H9 (cell line): ENCODE data around the gene ZNF212. TPM values are rescaled to one million over a fixed set of nuclear protein-coding genes. Genes with fewer than 3 reads are reported as not detected.

Experiments used
- DNase-seq: peaks from one replicate; pipeline ENCODE4 v3.0.0-alpha.2; 2017
- H2AFZ ChIP-seq: one replicate; pipeline ENCODE4 v1.6.1; 2013; ENCODE audit warnings: mild to moderate bottlenecking, low read length, control low read depth, moderate library complexity
- H2AK5ac ChIP-seq: 2 replicates; pipeline ENCODE4 v1.6.1; 2013; ENCODE audit warnings: low read length, control low read depth, mixed read lengths; ENCODE audit not compliant: insufficient read length
- H2BK120ac ChIP-seq: one replicate; pipeline ENCODE4 v1.6.1; 2013; ENCODE audit warnings: low read depth, mild to moderate bottlenecking, low read length, control low read depth, inconsistent platforms; ENCODE audit not compliant: poor library complexity, severe bottlenecking
- H2BK12ac ChIP-seq: 2 replicates; pipeline ENCODE4 v1.6.1; 2013; ENCODE audit warnings: low read length, control low read depth, mixed read lengths, low read depth; ENCODE audit not compliant: insufficient read length
- H2BK15ac ChIP-seq: 2 replicates; pipeline ENCODE4 v1.6.1; 2013; ENCODE audit warnings: low read depth, low read length, control low read depth
- H2BK20ac ChIP-seq: one replicate; pipeline ENCODE4 v1.6.1; 2013; ENCODE audit warnings: low read depth, mild to moderate bottlenecking, low read length, control low read depth, inconsistent platforms; ENCODE audit not compliant: poor library complexity, severe bottlenecking
- H2BK5ac ChIP-seq: 2 replicates; pipeline ENCODE4 v1.6.1; 2013; ENCODE audit warnings: low read length, control low read depth, mixed read lengths; ENCODE audit not compliant: insufficient read length
- H3K14ac ChIP-seq: 2 replicates; pipeline ENCODE4 v1.6.1; 2013; ENCODE audit warnings: low read length, control low read depth; ENCODE audit not compliant: insufficient read depth
- H3K18ac ChIP-seq: 2 replicates; pipeline ENCODE4 v1.6.1; 2013; ENCODE audit warnings: low read depth, mild to moderate bottlenecking, mixed read lengths, low read length, control low read depth; ENCODE audit not compliant: insufficient read length
- H3K23ac ChIP-seq: 2 replicates; pipeline ENCODE4 v1.6.1; 2013; ENCODE audit warnings: low read length, control low read depth, mixed read lengths, low read depth; ENCODE audit not compliant: insufficient read length
- H3K23me2 ChIP-seq: 2 replicates; pipeline ENCODE4 v1.6.1; 2013; ENCODE audit warnings: low read depth, mild to moderate bottlenecking, mixed read lengths, low read length, control low read depth; ENCODE audit not compliant: insufficient read length, poor library complexity, severe bottlenecking
- H3K27ac ChIP-seq: 2 replicates; pipeline ENCODE4 v1.5.1; 2013; ENCODE audit warnings: low read length, control low read depth, mixed read lengths, low read depth; ENCODE audit not compliant: insufficient read length
- H3K27me3 ChIP-seq: 2 replicates; pipeline ENCODE4 v1.6.1; 2013; ENCODE audit warnings: low read length, control low read depth, inconsistent platforms; ENCODE audit not compliant: insufficient read depth
- H3K4ac ChIP-seq: 2 replicates; pipeline ENCODE4 v1.6.1; 2013; ENCODE audit warnings: low read depth, mild to moderate bottlenecking, control low read depth, inconsistent platforms, low read length, moderate library complexity
- H3K4me1 ChIP-seq: 2 replicates; pipeline ENCODE4 v1.6.1; 2013; ENCODE audit warnings: low read length, control low read depth, inconsistent platforms; ENCODE audit not compliant: insufficient read depth
- H3K4me2 ChIP-seq: 2 replicates; pipeline ENCODE4 v1.6.1; 2013; ENCODE audit warnings: low read length, control low read depth, mixed read lengths; ENCODE audit not compliant: insufficient read length, insufficient read depth
- H3K56ac ChIP-seq: 2 replicates; pipeline ENCODE4 v1.6.1; 2013; ENCODE audit warnings: low read depth, mild to moderate bottlenecking, mixed read lengths, low read length, control low read depth; ENCODE audit not compliant: insufficient read length
- H3K79me1 ChIP-seq: 2 replicates; pipeline ENCODE4 v1.6.1; 2013; ENCODE audit warnings: low read depth, mild to moderate bottlenecking, moderate library complexity, low read length, control low read depth, inconsistent platforms; ENCODE audit not compliant: insufficient read depth, poor library complexity, severe bottlenecking
- H3K79me2 ChIP-seq: 2 replicates; pipeline ENCODE4 v1.6.1; 2013; ENCODE audit warnings: low read length, control low read depth, inconsistent platforms; ENCODE audit not compliant: insufficient read depth
- H3K9ac ChIP-seq: 2 replicates; pipeline ENCODE4 v1.6.1; 2013; ENCODE audit warnings: low read length, control low read depth, mixed read lengths; ENCODE audit not compliant: insufficient read length; ENCODE audit errors: extremely low read depth
- H3K9me3 ChIP-seq: one replicate; pipeline ENCODE4 v1.6.1; 2013; ENCODE audit warnings: low read depth, low read length, inconsistent platforms; ENCODE audit not compliant: control insufficient read depth
- H3T11ph ChIP-seq: one replicate; pipeline ENCODE4 v1.6.1; 2013; ENCODE audit warnings: mild to moderate bottlenecking, low read length, control low read depth, inconsistent platforms
- H4K20me1 ChIP-seq: one replicate; pipeline ENCODE4 v1.6.1; 2013; ENCODE audit not compliant: control insufficient read depth, insufficient read length, insufficient read depth
- H4K5ac ChIP-seq: 2 replicates; pipeline ENCODE4 v1.6.1; 2013; ENCODE audit warnings: low read depth, mild to moderate bottlenecking, mixed read lengths, low read length, control low read depth; ENCODE audit not compliant: insufficient read length
- H4K8ac ChIP-seq: replicated peaks from 2 replicates; pipeline ENCODE4 v1.6.1; 2013; ENCODE audit warnings: low read length, control low read depth, mixed read lengths, low read depth; ENCODE audit not compliant: insufficient read length
- H4K91ac ChIP-seq: 2 replicates; pipeline ENCODE4 v1.6.1; 2013; ENCODE audit warnings: low read depth, mild to moderate bottlenecking, moderate library complexity, mixed read lengths, low read length, control low read depth; ENCODE audit not compliant: insufficient read length
- H3K27ac Mint-ChIP-seq, 3 experiments: 2 replicates in 2 of 3; 3 replicates in 1 of 3; pipeline ENCODE4 v1.8.0; 2020 to 2021; ENCODE audit warnings: mixed read lengths in 3 of 3, mild to moderate bottlenecking in 1 of 3, moderate library complexity in 1 of 3
- H3K27me3 Mint-ChIP-seq: 2 replicates; pipeline ENCODE4 v1.8.0; 2021; ENCODE audit warnings: low read depth, mild to moderate bottlenecking, moderate library complexity, mixed read lengths
- H3K36me3 Mint-ChIP-seq, 3 experiments: 2 replicates in 2 of 3; 3 replicates in 1 of 3; pipeline ENCODE4 v1.8.0; 2020 to 2021; ENCODE audit warnings: low read depth in 3 of 3, mixed read lengths in 3 of 3; ENCODE audit not compliant: insufficient read depth in 1 of 3
- H3K4me1 Mint-ChIP-seq, 2 experiments: 2 replicates each; pipeline ENCODE4 v1.8.0; 2020; ENCODE audit warnings: mixed read lengths in 2 of 2
- H3K4me3 Mint-ChIP-seq, 2 experiments: 2 replicates in 1 of 2; 3 replicates in 1 of 2; pipeline ENCODE4 v1.8.0; 2020 to 2021; ENCODE audit warnings: mild to moderate bottlenecking in 2 of 2, mixed read lengths in 2 of 2, moderate library complexity in 1 of 2
- H3K9me3 Mint-ChIP-seq, 2 experiments: 2 replicates in 1 of 2; 3 replicates in 1 of 2; pipeline ENCODE4 v1.8.0; 2020; ENCODE audit warnings: mild to moderate bottlenecking in 2 of 2, mixed read lengths in 2 of 2, moderate library complexity in 1 of 2
- WGBS: extraction: QIAGEN DNeasy Blood & Tissue Kit; methylation state at CpG from one replicate; pipeline ENCODE4 v1.1.7; 2013; ENCODE audit warnings: missing lambda C conversion rate, low lambda C conversion rate, mixed read lengths; ENCODE audit not compliant: insufficient read length; ENCODE audit errors: extremely low coverage; 5-methylcytosine and 5-hydroxymethylcytosine counted together
- total RNA-seq: library from RNA; stranded (reverse); gene quantifications from 2 replicates; pipeline ENCODE4 v1.2.1, GENCODE V29; 2021
- TF ChIP-seq, protein P1 (sequence below): fragments of 200-600 bp; sonication (generic); conservative IDR thresholded peaks from 3 replicates; pipeline ENCODE4 v1.8.0; 2021; ENCODE audit warnings: antibody characterized with exemption, mild to moderate bottlenecking

The ZNF212 gene
- total RNA-seq, 1 experiment from 2014 or later: 21.1 TPM

DNA sequence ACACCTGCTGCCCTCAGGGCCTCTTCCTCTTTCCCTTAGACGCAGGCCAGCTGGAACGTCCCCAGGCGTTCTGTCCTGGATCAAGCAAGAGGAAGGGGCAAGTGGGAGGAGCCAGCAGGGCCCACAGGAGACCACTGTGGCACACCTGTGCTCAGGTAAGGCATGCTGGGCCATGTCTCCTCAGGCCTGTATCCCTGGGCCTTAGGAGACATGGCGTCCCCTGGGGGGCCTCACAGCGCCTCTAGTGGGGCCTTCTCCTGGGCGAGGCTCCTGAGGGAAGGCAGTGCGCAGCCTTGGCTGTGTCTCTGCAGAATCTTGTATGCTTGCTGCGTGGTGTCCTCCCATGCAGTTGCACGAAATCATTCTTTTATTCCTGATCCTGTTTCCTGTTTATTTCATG lies 53.9 kb downstream of the ZNF212 start:
- Histone ChIP-seq H3K4me2 (no peak overlapping the region), H3K9ac (no peak overlapping the region), H2AFZ (no peak overlapping the region), H3K27ac (no peak overlapping the region), H3K18ac (no peak overlapping the region), H3K27me3 (no peaks in the 10 kb centered on the region), H2AK5ac (no peak overlapping the region), H4K20me1 (no peaks in the 10 kb centered on the region), H3K56ac (no peak overlapping the region), H3K14ac (no peak overlapping the region), H2BK12ac (no peak overlapping the region), H4K91ac (no peak overlapping the region), H3K79me2 (no peaks in the 10 kb centered on the region), H3K23ac (no peak overlapping the region), H4K8ac (no peak overlapping the region), H3K4ac (no peak overlapping the region), H3K9me3 (peaks cover 3% of the 10 kb centered on the region), H2BK5ac (no peak overlapping the region), H3K79me1 (no peaks in the 10 kb centered on the region), H2BK120ac (no peak overlapping the region), H4K5ac (no peak overlapping the region), H3K23me2 (no peaks in the 10 kb centered on the region), H2BK15ac (no peak overlapping the region), H3T11ph (no peak overlapping the region), H3K4me1 (no peaks in the 10 kb centered on the region), H2BK20ac (no peak overlapping the region)
- H3K27ac Mint-ChIP-seq: no peak overlapping the region; a peak in 1 of 7 replicates
- no peaks in the 10 kb centered on the region; the same call in 1 of the 2 replicates for H3K27me3 Mint-ChIP-seq
- H3K9me3 Mint-ChIP-seq: peaks cover 0 to under 1% of the 10 kb centered on the region in 2 experiments; a peak in 2 of 5 replicates
- no peak overlapping the region for H3K4me3 Mint-ChIP-seq
- peaks cover 2 to 13% (median 5%) of the 10 kb centered on the region in 3 experiments for H3K36me3 Mint-ChIP-seq
- peaks cover under 1 to 2% of the 10 kb centered on the region in 2 experiments; a peak in 3 of 4 replicates for H3K4me1 Mint-ChIP-seq
- TF ChIP-seq, protein P1, sequence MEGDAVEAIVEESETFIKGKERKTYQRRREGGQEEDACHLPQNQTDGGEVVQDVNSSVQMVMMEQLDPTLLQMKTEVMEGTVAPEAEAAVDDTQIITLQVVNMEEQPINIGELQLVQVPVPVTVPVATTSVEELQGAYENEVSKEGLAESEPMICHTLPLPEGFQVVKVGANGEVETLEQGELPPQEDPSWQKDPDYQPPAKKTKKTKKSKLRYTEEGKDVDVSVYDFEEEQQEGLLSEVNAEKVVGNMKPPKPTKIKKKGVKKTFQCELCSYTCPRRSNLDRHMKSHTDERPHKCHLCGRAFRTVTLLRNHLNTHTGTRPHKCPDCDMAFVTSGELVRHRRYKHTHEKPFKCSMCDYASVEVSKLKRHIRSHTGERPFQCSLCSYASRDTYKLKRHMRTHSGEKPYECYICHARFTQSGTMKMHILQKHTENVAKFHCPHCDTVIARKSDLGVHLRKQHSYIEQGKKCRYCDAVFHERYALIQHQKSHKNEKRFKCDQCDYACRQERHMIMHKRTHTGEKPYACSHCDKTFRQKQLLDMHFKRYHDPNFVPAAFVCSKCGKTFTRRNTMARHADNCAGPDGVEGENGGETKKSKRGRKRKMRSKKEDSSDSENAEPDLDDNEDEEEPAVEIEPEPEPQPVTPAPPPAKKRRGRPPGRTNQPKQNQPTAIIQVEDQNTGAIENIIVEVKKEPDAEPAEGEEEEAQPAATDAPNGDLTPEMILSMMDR: 0 out of 3 replicates have a peak, but pooled peaks have one; percentile 10
- WGBS: no CpG with 5 or more reads among the region's 9 CpGs
- no peak for DNase-seq
